HG03159 (cell line): ENCODE measurements around the gene KIRREL1.
"Not testable (repeated sequence)": the region's sequence is repeated elsewhere in the genome, so short reads cannot be mapped to it uniquely, and the experiment has no call there.

Experiments used
- ATAC-seq: cut with Tn5 transposase; IDR thresholded peaks from one replicate; pipeline ENCODE4 v1.9.1; 2021; ENCODE audit warnings: mild to moderate bottlenecking, moderate library complexity; ENCODE audit not compliant: unreplicated experiment

KIRREL1 gene

DNA sequence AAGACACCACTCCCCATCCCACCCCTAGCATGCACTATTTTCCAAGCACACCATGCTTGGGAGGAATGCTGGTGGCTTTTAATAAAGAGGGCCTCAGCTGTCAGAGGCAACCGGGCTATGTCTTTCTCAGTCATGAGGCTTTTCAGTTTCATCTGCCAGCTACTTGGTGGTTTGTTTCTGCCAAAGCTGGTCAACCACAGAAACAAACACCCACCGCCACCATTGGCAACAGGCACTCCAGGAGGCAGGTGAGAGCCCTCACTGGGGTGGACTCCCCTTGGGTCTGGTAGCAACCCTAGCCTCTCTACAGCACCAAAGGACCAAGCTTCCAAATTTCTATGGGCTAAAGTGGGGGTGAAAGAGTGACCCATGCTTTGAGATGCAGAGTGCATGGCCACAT lies 133.0 kb downstream of the KIRREL1 start:
- ATAC-seq = no peak

DNA sequence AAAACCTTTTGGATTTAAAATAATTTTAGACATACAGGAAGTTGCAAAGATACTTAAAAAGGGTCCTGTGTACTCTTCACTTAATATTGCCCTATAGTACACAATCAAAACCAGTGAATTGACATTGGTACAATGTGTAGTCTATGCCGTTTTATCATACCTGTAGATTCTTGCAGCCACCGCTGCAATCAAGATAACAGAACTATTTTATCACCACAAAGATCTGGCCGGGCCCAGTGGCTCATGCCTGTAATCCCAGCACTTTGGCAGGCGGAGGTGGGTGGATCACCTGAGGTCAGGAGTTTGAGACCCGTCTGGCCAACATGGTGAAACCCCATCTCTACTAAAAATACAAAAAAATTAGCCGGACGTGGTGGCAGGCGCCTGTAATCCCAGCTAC lies 135.1 kb downstream of the KIRREL1 start:
- ATAC-seq = not testable (repeated sequence)

DNA sequence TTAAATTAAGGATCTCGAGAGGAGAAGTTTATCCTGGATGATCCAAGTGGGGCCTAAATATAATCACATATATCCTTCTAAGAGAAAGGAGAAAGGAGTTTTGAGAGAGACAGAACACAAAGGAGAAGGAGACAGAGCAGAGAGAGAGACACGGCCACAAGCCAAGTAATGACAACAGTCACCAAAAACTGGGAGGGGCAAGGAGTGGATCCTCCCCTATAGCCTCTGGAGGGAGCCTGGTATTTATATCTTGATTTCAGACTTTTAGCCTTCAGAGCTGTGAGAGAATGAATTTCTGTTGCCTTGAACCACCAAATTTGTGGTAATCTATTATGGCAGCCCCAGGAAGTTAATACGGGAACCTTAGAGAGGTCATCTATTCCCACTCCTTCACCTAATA lies 137.8 kb downstream of the KIRREL1 start:
- ATAC-seq = no peak

DNA sequence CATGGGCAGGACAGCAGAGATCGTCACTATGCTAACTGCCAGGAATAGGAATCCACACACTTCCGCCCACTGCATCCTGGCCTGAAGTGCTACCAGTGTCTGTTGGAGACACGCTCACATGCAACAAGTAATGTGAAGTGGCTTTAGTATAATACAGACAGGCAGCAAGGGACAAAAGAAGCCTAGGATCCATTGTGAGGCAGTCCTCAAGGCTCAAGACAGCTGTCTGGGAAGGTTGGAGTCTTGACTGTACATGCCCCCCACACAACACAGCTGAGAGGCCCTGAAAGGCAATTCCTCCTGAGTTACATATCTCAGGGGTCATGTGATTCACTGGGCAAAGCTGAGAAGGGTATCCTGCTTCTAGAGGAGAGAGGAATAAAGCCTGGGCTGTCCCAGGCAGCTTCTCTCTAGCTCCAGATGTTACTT lies 147.3 kb downstream of the KIRREL1 start:
- no peak for ATAC-seq

DNA sequence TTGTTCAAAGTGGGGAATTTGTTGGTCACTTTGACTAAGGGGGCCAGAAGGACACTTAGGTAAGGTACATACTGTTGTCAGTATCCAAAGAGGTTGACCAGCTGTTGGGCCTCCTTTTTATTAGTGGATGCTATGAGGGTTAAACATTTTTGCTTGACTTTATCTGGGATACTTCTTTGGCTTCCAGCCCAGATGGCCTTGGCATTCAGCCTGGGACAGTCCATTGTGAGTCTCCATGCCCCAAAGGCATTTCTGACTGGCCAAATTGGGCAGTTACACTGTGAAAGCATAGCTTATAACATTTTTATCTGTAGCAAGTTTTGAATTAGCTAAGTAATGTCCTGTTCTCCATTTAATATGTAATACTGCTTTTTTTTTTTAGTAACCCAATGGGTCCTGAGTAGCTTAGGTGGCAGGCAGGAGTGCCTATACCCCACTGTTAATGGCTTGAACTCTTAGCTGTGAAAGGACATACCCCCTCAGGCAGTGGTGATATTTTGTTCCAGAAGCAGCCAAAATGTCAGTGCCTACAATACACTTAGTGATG lies 151.8 kb downstream of the KIRREL1 start:
- ATAC-seq = no peak

DNA sequence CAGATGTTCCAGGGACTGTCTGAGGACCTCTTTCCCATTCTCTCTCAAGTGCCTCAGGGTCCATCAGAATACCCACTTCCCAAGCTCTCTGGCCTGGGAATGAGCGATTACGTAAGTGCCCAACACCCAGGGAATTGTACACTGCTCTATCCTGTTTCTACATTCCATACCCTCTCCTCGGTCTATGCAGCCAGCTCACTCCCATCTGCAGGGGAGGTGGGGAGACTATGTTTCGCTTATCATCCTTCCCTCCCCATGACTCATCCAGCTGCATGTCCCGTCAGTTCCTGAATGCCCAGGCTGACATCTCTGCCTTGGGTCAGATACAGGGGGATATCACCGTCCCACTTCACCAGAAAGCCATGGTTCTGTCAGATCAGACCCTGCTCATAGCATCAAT lies 152.7 kb downstream of the KIRREL1 start:
- ATAC-seq = no peak

DNA sequence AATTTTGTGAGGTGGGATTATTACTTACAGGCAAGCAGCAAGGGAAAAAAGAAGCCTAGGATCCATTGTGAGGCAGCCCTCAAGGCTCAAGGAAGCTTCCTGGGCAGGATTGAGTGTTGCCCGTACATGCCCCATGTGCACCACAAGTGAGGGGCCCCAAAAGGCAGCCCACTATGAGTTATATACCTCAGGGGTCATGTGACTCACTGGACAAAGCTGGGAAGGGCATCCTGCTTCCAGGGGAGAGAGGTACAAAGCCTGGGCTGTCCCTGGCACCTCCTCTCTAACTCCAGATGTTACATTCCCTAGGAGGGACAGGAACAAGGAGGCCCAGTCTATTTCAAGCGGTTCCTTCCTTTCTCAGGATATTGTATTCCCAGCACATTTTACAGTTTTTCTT lies 153.3 kb downstream of the KIRREL1 start:
- no peak for ATAC-seq

DNA sequence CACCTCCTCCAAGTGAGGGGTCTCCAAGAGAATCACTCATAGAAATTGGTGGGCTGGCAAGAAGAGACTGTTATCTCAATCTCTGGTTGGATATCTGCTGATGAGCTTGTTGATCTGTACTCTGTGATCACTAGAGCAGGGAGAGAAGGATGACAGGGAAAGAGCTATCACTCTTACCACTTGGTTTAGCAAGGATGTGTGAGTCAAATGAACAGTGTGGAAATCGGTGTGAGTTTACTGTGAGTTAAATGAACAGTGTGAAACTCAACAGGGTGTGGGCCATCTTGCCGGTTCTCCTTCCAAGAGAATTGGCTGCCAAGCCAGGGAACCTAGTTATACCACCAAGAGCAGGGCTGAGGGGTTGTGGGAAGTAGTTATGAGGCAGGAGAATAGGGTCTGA lies 154.0 kb downstream of the KIRREL1 start:
- no peak for ATAC-seq

DNA sequence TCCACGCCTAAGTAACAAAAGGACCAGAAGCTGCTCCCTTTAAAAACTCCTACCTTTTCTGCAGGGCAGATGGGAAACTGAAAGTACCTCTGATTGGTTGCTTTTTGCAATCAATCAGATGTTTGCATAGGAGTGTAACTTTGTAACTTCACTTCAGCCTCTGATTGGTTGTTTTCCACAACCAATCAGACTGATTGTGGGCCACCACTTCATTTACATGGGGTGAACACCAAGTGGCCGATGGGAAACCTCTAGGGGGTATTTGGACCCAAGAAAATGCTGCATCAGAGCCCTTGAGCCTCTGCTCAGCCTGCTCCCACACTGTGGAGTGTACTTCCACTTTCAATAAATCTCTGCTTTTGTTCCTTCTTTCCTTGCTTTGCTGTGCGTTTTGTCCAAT lies 154.4 kb downstream of the KIRREL1 start:
- ATAC-seq = no peak

DNA sequence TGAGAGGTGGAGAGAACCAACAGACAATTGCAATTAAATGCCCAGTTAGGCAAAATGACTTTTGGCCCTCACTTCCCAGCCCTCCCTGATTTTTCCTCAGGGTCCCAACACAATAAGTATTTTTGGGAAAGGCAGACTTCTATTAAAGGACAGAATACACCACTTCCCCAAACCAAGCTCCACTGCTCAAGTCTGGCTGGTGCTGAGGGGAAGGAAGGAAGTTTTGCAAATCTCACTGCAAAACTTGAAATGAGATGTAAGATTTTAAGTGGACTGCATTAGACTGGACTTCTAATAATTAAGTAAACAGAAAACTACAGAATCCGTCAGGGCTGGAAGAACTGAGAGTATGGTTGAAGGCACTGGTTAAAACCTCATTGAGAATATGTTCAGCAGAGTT lies 155.0 kb downstream of the KIRREL1 start:
- no peak for ATAC-seq

DNA sequence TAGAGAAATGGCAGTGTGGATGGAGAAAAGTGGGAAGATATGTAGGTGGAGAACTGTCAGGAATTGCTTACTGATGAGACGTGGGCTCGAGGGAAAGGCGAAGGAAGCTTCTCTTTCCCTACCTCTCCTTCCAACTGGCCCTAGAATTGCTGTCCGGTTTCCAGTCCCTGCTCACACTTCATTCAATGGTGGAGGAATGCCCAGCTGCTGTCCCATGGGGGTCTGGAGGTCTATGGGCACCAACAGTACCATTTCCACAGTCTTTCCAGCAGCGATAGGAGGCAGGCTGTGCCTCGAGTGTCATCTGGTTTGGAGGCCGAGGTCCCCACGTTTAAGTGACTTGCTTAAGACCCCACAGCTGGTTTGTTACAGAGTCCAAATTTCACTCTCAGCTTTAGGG lies 155.7 kb downstream of the KIRREL1 start:
- ATAC-seq = no peak
